GM10266 (cell line): ENCODE results near the gene NDUFA3.

ENCODE experiments used
- DNase-seq: peaks from one replicate; pipeline ENCODE4 v3.0.0; 2012; ENCODE audit errors: extremely low spot score
- CTCF ChIP-seq: IDR thresholded peaks from 2 replicates; pipeline ENCODE4 v1.5.1; 2012; ENCODE audit warnings: mild to moderate bottlenecking, low read depth; ENCODE audit not compliant: control insufficient read depth, insufficient read depth; ENCODE audit errors: missing control alignments

NDUFA3 gene

GRCh38 chr19:54152878-54153524 lies 50.3 kb downstream of the NDUFA3 start:
- DNase-seq = no peak
- no peak for TF ChIP-seq CTCF

GRCh38 chr19:54153731-54154326 lies 51.2 kb downstream of the NDUFA3 start:
- no peak for DNase-seq
- TF ChIP-seq CTCF = no peak

GRCh38 chr19:54154603-54155345 lies 52.1 kb downstream of the NDUFA3 start:
- TF ChIP-seq CTCF = no peak
- DNase-seq = no peak

GRCh38 chr19:54155694-54156093 lies 53.0 kb downstream of the NDUFA3 start:
- DNase-seq = no peak
- no peak for TF ChIP-seq CTCF

- no peak for DNase-seq
- TF ChIP-seq CTCF = no peak
These were observed 53.8 kb downstream of the NDUFA3 start for GRCh38 chr19:54156490-54156889.

- no peak for TF ChIP-seq CTCF
- no peak for DNase-seq
These were observed 54.3 kb downstream of the NDUFA3 start for GRCh38 chr19:54156953-54157352.
